IMR-90 (cell line): ENCODE measurements around the gene SMC1B.

Experiments used
- CEBPB ChIP-seq: IDR thresholded peaks from 2 replicates; pipeline ENCODE4 v1.6.1; 2012; ENCODE audit warnings: low read depth, low read length, improper control_type of control experiment
- POLR2A ChIP-seq: IDR thresholded peaks from 2 replicates; pipeline ENCODE4 v1.6.1; 2012; ENCODE audit warnings: mild to moderate bottlenecking, low read depth, low read length
- TF ChIP-seq, protein P1 (sequence below): conservative IDR thresholded peaks from 2 replicates; pipeline ENCODE4 v1.5.1; 2012; ENCODE audit warnings: mild to moderate bottlenecking, low read depth, low read length, improper control_type of control experiment
- TF ChIP-seq, protein P2 (sequence below): fragments of 150-350 bp; IDR thresholded peaks from 2 replicates; pipeline ENCODE4 v1.6.1; 2017; ENCODE audit warnings: mild to moderate bottlenecking, antibody characterized with exemption, low read length, low read depth

DNA sequence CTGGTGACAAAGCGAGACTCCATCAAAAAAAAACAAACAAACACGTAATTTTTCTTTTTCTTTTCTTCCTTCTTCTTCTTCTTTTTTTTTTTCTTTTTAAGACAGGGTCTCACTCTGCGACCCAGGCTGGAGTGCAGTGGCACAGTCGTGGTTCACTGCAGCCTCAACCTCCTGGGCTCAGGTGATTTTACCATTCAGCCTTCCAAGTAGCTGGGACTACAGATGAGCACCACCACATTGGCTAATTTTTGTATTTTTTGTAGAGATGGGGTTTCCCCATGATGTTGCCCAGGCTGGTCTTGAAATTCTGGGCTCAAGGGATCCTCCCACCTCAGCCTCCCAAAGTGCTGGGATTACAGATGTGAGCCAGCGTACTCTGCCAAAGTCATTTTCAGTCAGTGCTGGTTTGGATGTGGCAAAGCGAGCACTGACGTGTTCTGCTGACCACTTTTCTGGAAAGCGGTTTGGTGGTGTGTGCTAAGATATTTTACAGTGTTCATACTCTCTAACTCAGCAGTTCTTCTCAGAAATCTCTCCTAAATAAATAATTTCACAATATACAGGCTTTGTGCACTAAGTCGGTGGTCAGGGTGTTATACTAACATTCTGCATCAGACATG, 92.9 kb downstream of the SMC1B start:
- TF ChIP-seq, protein P1, sequence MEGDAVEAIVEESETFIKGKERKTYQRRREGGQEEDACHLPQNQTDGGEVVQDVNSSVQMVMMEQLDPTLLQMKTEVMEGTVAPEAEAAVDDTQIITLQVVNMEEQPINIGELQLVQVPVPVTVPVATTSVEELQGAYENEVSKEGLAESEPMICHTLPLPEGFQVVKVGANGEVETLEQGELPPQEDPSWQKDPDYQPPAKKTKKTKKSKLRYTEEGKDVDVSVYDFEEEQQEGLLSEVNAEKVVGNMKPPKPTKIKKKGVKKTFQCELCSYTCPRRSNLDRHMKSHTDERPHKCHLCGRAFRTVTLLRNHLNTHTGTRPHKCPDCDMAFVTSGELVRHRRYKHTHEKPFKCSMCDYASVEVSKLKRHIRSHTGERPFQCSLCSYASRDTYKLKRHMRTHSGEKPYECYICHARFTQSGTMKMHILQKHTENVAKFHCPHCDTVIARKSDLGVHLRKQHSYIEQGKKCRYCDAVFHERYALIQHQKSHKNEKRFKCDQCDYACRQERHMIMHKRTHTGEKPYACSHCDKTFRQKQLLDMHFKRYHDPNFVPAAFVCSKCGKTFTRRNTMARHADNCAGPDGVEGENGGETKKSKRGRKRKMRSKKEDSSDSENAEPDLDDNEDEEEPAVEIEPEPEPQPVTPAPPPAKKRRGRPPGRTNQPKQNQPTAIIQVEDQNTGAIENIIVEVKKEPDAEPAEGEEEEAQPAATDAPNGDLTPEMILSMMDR, result no peak
- TF ChIP-seq POLR2A, result no peak
- TF ChIP-seq, protein P2, sequence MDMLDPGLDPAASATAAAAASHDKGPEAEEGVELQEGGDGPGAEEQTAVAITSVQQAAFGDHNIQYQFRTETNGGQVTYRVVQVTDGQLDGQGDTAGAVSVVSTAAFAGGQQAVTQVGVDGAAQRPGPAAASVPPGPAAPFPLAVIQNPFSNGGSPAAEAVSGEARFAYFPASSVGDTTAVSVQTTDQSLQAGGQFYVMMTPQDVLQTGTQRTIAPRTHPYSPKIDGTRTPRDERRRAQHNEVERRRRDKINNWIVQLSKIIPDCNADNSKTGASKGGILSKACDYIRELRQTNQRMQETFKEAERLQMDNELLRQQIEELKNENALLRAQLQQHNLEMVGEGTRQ, result no peak
- peak; percentile 24; the same call in 1 of the 2 replicates for TF ChIP-seq CEBPB
